Measurements from ENCODE around the gene GLB1L3. TPM values are rescaled to one million over a fixed set of nuclear protein-coding genes. Genes with fewer than 3 reads are reported as not detected.
"Not testable (repeated sequence)": the region's sequence is repeated elsewhere in the genome, so short reads cannot be mapped to it uniquely, and the experiment has no call there.

GLB1L3 gene
- total and polyA plus RNA-seq, 2 experiments from 2014 or later = 0.17 TPM; not detected in 1

GRCh38 chr11:134276396-134277182 lies 410 bp downstream of the GLB1L3 start:
- H3K9me2 ChIP-seq (replicated peaks; ENCODE audit: insufficient read depth) = no peaks in the 10 kb centered on the region
- peaks cover 12% of the 10 kb centered on the region for H3K4me1 ChIP-seq (ENCODE audit: insufficient read depth)
- WGBS (ENCODE audit: low lambda C conversion rate, missing lambda C conversion rate) = 3% methylated on average over 38 of the region's 88 CpGs
- H3K4me3 ChIP-seq = no peak overlapping the region
- H3K27ac ChIP-seq = no peak overlapping the region
- peak overlapping the region; percentile 91 for H3K4me2 ChIP-seq
- peaks cover 91% of the 10 kb centered on the region for H3K27me3 ChIP-seq
- no peaks in the 10 kb centered on the region for H3K36me3 ChIP-seq (replicated peaks; ENCODE audit: insufficient read depth, low read depth)
- H2AFZ ChIP-seq = peak overlapping the region; percentile 71
- DNase-seq (ENCODE audit: low spot score) = no peak
- no peaks in the 10 kb centered on the region for H3K9me3 ChIP-seq (ENCODE audit: low read depth)
- H3K79me2 ChIP-seq = no peaks in the 10 kb centered on the region
- no peak for TF ChIP-seq EZH2 (IDR thresholded peaks at IDR 0.05; ENCODE audit: borderline replicate concordance)
- TF ChIP-seq CTCF (IDR thresholded peaks at IDR 0.05; ENCODE audit: poor library complexity) = no peak
- TF ChIP-seq EZH2phosphoT487 (IDR thresholded peaks at IDR 0.05; ENCODE audit: low read depth, severe bottlenecking, unreplicated experiment) = no peak
- no peaks in the 10 kb centered on the region for H4K20me1 ChIP-seq (ENCODE audit: insufficient read depth, poor library complexity, severe bottlenecking)

GRCh38 chr11:134277183-134278001 lies 1.2 kb downstream of the GLB1L3 start:
- peak overlapping the region; percentile 91 for H3K4me2 ChIP-seq
- no peak for DNase-seq (ENCODE audit: low spot score)
- 15% methylated on average over 36 of the region's 36 CpGs for WGBS (ENCODE audit: low lambda C conversion rate, missing lambda C conversion rate)
- no peaks in the 10 kb centered on the region for H3K9me2 ChIP-seq (replicated peaks; ENCODE audit: insufficient read depth)
- no peaks in the 10 kb centered on the region for H3K9me3 ChIP-seq (ENCODE audit: low read depth)
- no peaks in the 10 kb centered on the region for H3K79me2 ChIP-seq
- H3K27ac ChIP-seq = no peak overlapping the region
- no peak overlapping the region for H2AFZ ChIP-seq
- TF ChIP-seq CTCF (IDR thresholded peaks at IDR 0.05; ENCODE audit: poor library complexity) = no peak
- TF ChIP-seq EZH2 (IDR thresholded peaks at IDR 0.05; ENCODE audit: borderline replicate concordance) = peak; percentile 80
- peaks cover 83% of the 10 kb centered on the region for H3K27me3 ChIP-seq
- H3K36me3 ChIP-seq (replicated peaks; ENCODE audit: insufficient read depth, low read depth) = no peaks in the 10 kb centered on the region
- H3K4me1 ChIP-seq (ENCODE audit: insufficient read depth) = peaks cover 12% of the 10 kb centered on the region
- no peaks in the 10 kb centered on the region for H4K20me1 ChIP-seq (ENCODE audit: insufficient read depth, poor library complexity, severe bottlenecking)
- H3K4me3 ChIP-seq = no peak overlapping the region

- 98% methylated on average over 4 of the region's 4 CpGs for WGBS (ENCODE audit: low lambda C conversion rate, missing lambda C conversion rate)
- no peak for DNase-seq (ENCODE audit: low spot score)
- no peaks in the 10 kb centered on the region for H3K9me3 ChIP-seq (ENCODE audit: low read depth)
- H2AFZ ChIP-seq = no peak overlapping the region
- no peak overlapping the region for H3K27ac ChIP-seq
- H3K4me2 ChIP-seq = no peak overlapping the region
- H4K20me1 ChIP-seq (ENCODE audit: insufficient read depth, poor library complexity, severe bottlenecking) = no peaks in the 10 kb centered on the region
- no peaks in the 10 kb centered on the region for H3K9me2 ChIP-seq (replicated peaks; ENCODE audit: insufficient read depth)
- H3K79me2 ChIP-seq = no peaks in the 10 kb centered on the region
- TF ChIP-seq CTCF (IDR thresholded peaks at IDR 0.05; ENCODE audit: poor library complexity) (no peak), EZH2 (IDR thresholded peaks at IDR 0.05; ENCODE audit: borderline replicate concordance) (no peak), EZH2phosphoT487 (IDR thresholded peaks at IDR 0.05; ENCODE audit: low read depth, severe bottlenecking, unreplicated experiment) (no peak)
- peaks cover 12% of the 10 kb centered on the region for H3K4me1 ChIP-seq (ENCODE audit: insufficient read depth)
- peaks cover 73% of the 10 kb centered on the region for H3K27me3 ChIP-seq
- H3K36me3 ChIP-seq (replicated peaks; ENCODE audit: insufficient read depth, low read depth) = no peaks in the 10 kb centered on the region
- H3K4me3 ChIP-seq = no peak overlapping the region
Measured at GRCh38 chr11:134278356-134278755, 2.2 kb downstream of the GLB1L3 start.

- H3K4me2 ChIP-seq; H3K9me3 ChIP-seq (ENCODE audit: low read depth); H3K36me3 ChIP-seq (replicated peaks; ENCODE audit: insufficient read depth, low read depth); H3K9me2 ChIP-seq (replicated peaks; ENCODE audit: insufficient read depth); H4K20me1 ChIP-seq (ENCODE audit: insufficient read depth, poor library complexity, severe bottlenecking); H2AFZ ChIP-seq; DNase-seq (ENCODE audit: low spot score); H3K27ac ChIP-seq; H3K4me3 ChIP-seq; H3K4me1 ChIP-seq (ENCODE audit: insufficient read depth); H3K79me2 ChIP-seq: not testable (repeated sequence)
- peaks cover 40% of the 10 kb centered on the region for H3K27me3 ChIP-seq
- 91% methylated on average over 10 of the region's 17 CpGs for WGBS (ENCODE audit: low lambda C conversion rate, missing lambda C conversion rate)
Measured at GRCh38 chr11:134281635-134282034, 5.5 kb downstream of the GLB1L3 start.

Measured in hepatocyte (in vitro differentiated cells).